HepG2 (cell line): ENCODE results near the gene LAMA5. TPM values are rescaled to one million over a fixed set of nuclear protein-coding genes. Genes with fewer than 3 reads are reported as not detected.

ENCODE experiments used
- AKAP8 ChIP-seq: sonication (generic); formaldehyde crosslinking; IDR thresholded peaks from 2 replicates; pipeline ENCODE4 v1.5.1; 2020; ENCODE audit warnings: mild to moderate bottlenecking, missing genetic modification reagents
- HNF1A ChIP-seq, 2 experiments: sonication (generic) in 1 of 2; formaldehyde crosslinking in 1 of 2; IDR thresholded peaks; 2 replicates each; pipeline versions ENCODE4 v1.4.0 to v1.6.1; 2016 to 2020; ENCODE audit warnings: borderline replicate concordance in 1 of 2, low read depth in 1 of 2, mild to moderate bottlenecking in 1 of 2, missing genetic modification reagents in 1 of 2
- MIER3 ChIP-seq: IDR thresholded peaks from 2 replicates; pipeline ENCODE4 v1.6.1; 2016; ENCODE audit warnings: missing compliant biosample characterization, borderline replicate concordance
- MTA1 ChIP-seq: sonication (generic); formaldehyde crosslinking; IDR thresholded peaks from 2 replicates; pipeline ENCODE4 v1.4.0; 2020; ENCODE audit warnings: missing genetic modification reagents, mild to moderate bottlenecking, borderline replicate concordance
- NBN ChIP-seq: fragments of 450-650 bp; conservative IDR thresholded peaks from 2 replicates; pipeline ENCODE4 v1.6.1; 2017
- NFAT5 ChIP-seq: sonication (generic); formaldehyde crosslinking; IDR thresholded peaks from 2 replicates; pipeline ENCODE4 v1.4.0; 2020; ENCODE audit warnings: missing genetic modification reagents
- PHF5A ChIP-seq: IDR thresholded peaks from one replicate; pipeline ENCODE4 v1.6.1; 2018; ENCODE audit warnings: low read depth, missing genetic modification reagents; ENCODE audit not compliant: unreplicated experiment
- POLR2AphosphoS5 ChIP-seq: IDR thresholded peaks from 2 replicates; pipeline ENCODE4 v1.6.1; 2012; ENCODE audit warnings: low read depth, low read length
- POLR2G ChIP-seq: fragments of 200-400 bp; formaldehyde crosslinking; IDR thresholded peaks from 2 replicates; pipeline ENCODE4 v1.6.1; 2018; ENCODE audit warnings: mild to moderate bottlenecking, low read depth, low read length, moderate library complexity
- SP2 ChIP-seq: sonication (generic); formaldehyde crosslinking; IDR thresholded peaks from 2 replicates; pipeline ENCODE4 v1.5.1; 2020; ENCODE audit warnings: mild to moderate bottlenecking, missing genetic modification reagents
- ZBTB3 ChIP-seq: sonication (generic); formaldehyde crosslinking; IDR thresholded peaks from 2 replicates; pipeline ENCODE4 v1.4.0; 2020; ENCODE audit warnings: low read depth, mild to moderate bottlenecking, moderate library complexity, missing genetic modification reagents, borderline replicate concordance
- ZKSCAN1 ChIP-seq: fragments of 150-350 bp; IDR thresholded peaks from 2 replicates; pipeline ENCODE4 v1.6.1; 2014; ENCODE audit warnings: low read length
- ZNF335 ChIP-seq: sonication (generic); formaldehyde crosslinking; IDR thresholded peaks from 2 replicates; pipeline ENCODE4 v1.4.0; 2020; ENCODE audit warnings: missing genetic modification reagents
- ZNF501 ChIP-seq: sonication (generic); formaldehyde crosslinking; IDR thresholded peaks from 2 replicates; pipeline ENCODE4 v1.5.1; 2020; ENCODE audit warnings: mild to moderate bottlenecking, moderate library complexity, missing genetic modification reagents
- ZNF550 ChIP-seq: sonication (generic); formaldehyde crosslinking; IDR thresholded peaks from 2 replicates; pipeline ENCODE4 v1.4.0; 2020; ENCODE audit warnings: mild to moderate bottlenecking, missing genetic modification reagents, borderline replicate concordance
- ZNF678 ChIP-seq: sonication (generic); formaldehyde crosslinking; IDR thresholded peaks from 2 replicates; pipeline ENCODE4 v1.4.0; 2020; ENCODE audit warnings: mild to moderate bottlenecking, missing genetic modification reagents
- ZNF720 ChIP-seq: sonication (generic); formaldehyde crosslinking; IDR thresholded peaks from 2 replicates; pipeline ENCODE4 v1.4.0; 2020; ENCODE audit warnings: missing genetic modification reagents
- ZNF772 ChIP-seq: sonication (generic); formaldehyde crosslinking; IDR thresholded peaks from 2 replicates; pipeline ENCODE4 v1.5.0; 2020; ENCODE audit warnings: mild to moderate bottlenecking, missing genetic modification reagents
- polyA plus RNA-seq, 8 experiments: library from polyadenylated mRNA; depleted of rRNA in 3 of 8; stranded (reverse) in 7 of 8; unstranded in 1 of 8; fragments of >200 nt; fragmentation: Illumina TruSeq in 4 of 8; extraction: Trizol in 4 of 8; gene quantifications; 2 replicates each; pipeline versions ENCODE4 v1.2.1 to v1.2.3, GENCODE V29; 2011 to 2016; ENCODE audit warnings: low read depth in 4 of 8, missing spikeins in 1 of 8, mixed read lengths in 1 of 8; ENCODE audit not compliant: insufficient read depth in 1 of 8
- total RNA-seq, 5 experiments: library from RNA; depleted of rRNA; stranded (reverse); fragments of >200 nt; fragmentation: Illumina TruSeq; extraction: Trizol; gene quantifications; 2 replicates each; pipeline ENCODE4 v1.2.3, GENCODE V29; 2016; ENCODE audit warnings: low read depth in 1 of 5
- TF ChIP-seq, protein P1 (sequence below): sonication (generic); formaldehyde crosslinking; IDR thresholded peaks from 2 replicates; pipeline ENCODE4 v1.8.1; 2023; ENCODE audit warnings: mild to moderate bottlenecking, moderate library complexity, missing genetic modification reagents

Gene LAMA5
- total and polyA plus RNA-seq, 2 of the 13 experiments (the other 11 are each of a cell fraction or from before 2014, with no cell fraction given): 21.0 to 44.7 TPM

DNA sequence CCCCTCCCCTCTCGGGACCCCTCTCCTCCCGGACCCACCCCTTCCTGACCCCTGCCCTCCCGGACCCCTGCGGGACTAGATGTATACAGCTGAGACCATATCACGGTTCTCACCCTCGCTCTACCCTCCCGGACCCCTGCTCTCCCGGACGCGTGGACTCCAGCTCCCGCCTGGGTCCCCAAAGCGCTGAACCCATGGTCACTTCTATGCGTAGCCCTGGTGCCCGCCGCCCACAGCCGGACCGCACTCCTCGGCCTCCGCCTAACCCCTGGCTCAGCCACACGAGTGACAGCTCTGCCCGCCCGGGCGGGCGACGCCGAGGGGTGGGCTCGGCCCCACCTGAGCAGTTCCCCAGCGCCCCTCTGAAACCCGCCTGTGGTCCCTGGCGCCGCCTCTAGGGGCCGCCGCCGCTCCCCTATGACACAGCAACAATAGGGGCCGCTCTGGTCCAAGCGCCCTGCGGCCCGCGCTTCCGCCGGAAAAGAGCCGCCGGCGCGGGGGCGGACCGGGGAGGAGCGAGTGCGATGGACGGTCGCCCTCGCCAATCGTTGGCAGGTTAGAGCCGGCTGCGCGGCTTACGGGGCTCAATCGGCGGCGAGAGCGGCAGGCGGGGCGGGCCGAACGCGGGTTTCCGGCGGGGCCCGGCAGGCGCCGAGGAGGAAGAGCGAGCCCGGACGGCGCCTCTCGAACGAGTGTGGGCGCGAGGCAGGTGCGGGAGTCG is 64.6 kb downstream of the LAMA5 start, which contains the start of gene ADRM1 (continued):
- TF ChIP-seq HNF1A (IDR thresholded peaks at IDR 0.05; ENCODE audit: low read depth) (no peak), HNF1A (CRISPR knock-in tag; IDR thresholded peaks at IDR 0.05; ENCODE audit: borderline replicate concordance) (no peak; the same call in 1 of the 2 replicates), ZNF678 (CRISPR knock-in tag) (no peak), PHF5A (CRISPR knock-in tag) (peak; percentile 95), NFAT5 (CRISPR knock-in tag) (peak; percentile 66; the same call in 1 of the 2 replicates), MIER3 (CRISPR knock-in tag) (peak; percentile 83; the same call in 1 of the 2 replicates), ZNF772 (CRISPR knock-in tag) (peak; percentile 87; the same call in 1 of the 2 replicates), ZKSCAN1 (no peak), ZNF335 (CRISPR knock-in tag) (no peak; the same call in 1 of the 2 replicates), AKAP8 (CRISPR knock-in tag) (peak; percentile 65; the same call in 1 of the 2 replicates), POLR2AphosphoS5 (peak; percentile 54), ZNF720 (CRISPR knock-in tag) (no peak), MTA1 (CRISPR knock-in tag) (no peak; the same call in 1 of the 2 replicates), ZNF501 (CRISPR knock-in tag) (peak; percentile 91), ZBTB3 (CRISPR knock-in tag) (no peak; the same call in 1 of the 2 replicates), NBN (no peak), ZNF550 (CRISPR knock-in tag) (no peak; the same call in 1 of the 2 replicates), POLR2G (peak; percentile 84), SP2 (CRISPR knock-in tag) (peak; percentile 97)
- TF ChIP-seq, protein P1, sequence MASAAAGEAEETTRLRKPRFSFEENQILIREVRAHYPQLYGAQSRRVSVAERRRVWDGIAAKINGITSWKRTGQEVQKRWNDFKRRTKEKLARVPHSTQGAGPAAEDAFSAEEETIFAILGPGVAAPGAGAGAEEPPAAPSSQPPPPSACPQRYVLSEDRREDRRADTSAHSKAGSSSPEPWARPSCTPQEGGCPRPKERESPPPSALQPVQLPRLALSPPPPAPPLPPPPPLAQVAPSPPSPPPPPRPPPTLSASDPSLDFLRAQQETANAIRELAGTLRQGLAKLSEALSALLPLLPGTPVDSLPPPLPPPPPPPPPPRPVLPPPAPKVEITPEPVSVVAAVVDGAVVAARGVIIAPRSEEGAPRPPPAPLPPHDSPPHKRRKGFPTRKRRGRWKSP (CRISPR knock-in tag): no peak; the same call in 1 of the 2 replicates
